OCI-LY1 (cell line): ENCODE results near the gene DIP2A.

ENCODE experiments used
- CTCF ChIP-seq: fragments of 200-600 bp; sonication (generic), shearing (Covaris generic); IDR thresholded peaks from 2 replicates; pipeline ENCODE4 v1.5.1; 2017; ENCODE audit warnings: mild to moderate bottlenecking, antibody characterized with exemption, low read length, moderate library complexity, mixed read lengths
- EZH2 ChIP-seq: fragments of 200-600 bp; sonication (generic), shearing (Covaris generic); IDR thresholded peaks from 2 replicates; pipeline ENCODE4 v1.8.0; 2017; ENCODE audit warnings: borderline replicate concordance, mixed run types, mild to moderate bottlenecking, antibody characterized with exemption, low read length, moderate library complexity, mixed read lengths

- TF ChIP-seq CTCF (no peak), EZH2 (no peak)
These were observed 23.6 kb downstream of the DIP2A start for GRCh38 chr21:46482225-46482845.
